ENCODE data around the gene FAM131A. TPM values are rescaled to one million over a fixed set of nuclear protein-coding genes. Genes with fewer than 3 reads are reported as not detected.

Gene FAM131A
- total RNA-seq, 1 donor from 2014 or later, result 13.5 TPM

- DNase-seq (ENCODE audit: low spot score), result no peak
Measured at GRCh38 chr3:184395320-184395660, 57.9 kb downstream of the FAM131A start.

Other genes with a start within 250 kb of the FAM131A start
- gene HTR3E, start 240.5 kb upstream of the FAM131A start, total RNA-seq, result not detected
- 48.6 TPM for gene EIF2B5, start 202.2 kb upstream of the FAM131A start, total RNA-seq
- 61.1 TPM for gene DVL3, start 182.2 kb upstream of the FAM131A start, total RNA-seq
- 243 TPM for gene AP2M1, start 162.7 kb upstream of the FAM131A start, total RNA-seq
- 77.6 TPM for gene ABCF3, start 151.4 kb upstream of the FAM131A start, total RNA-seq
- not detected for gene VWA5B2, start 108.0 kb upstream of the FAM131A start, total RNA-seq
- 46.2 TPM for gene ALG3, start 88.6 kb upstream of the FAM131A start, total RNA-seq
- gene EEF1AKMT4, start 87.9 kb upstream of the FAM131A start, total RNA-seq, result 3.1 TPM
- not detected for gene CAMK2N2, start 76.0 kb upstream of the FAM131A start, total RNA-seq
- gene ECE2, start 61.6 kb upstream of the FAM131A start, total RNA-seq, result 0.81 TPM
- gene PSMD2, start 38.4 kb upstream of the FAM131A start, total RNA-seq, result 136 TPM
- 351 TPM for gene EIF4G1, start 23.0 kb upstream of the FAM131A start, total RNA-seq
- 11.7 TPM for gene CLCN2, start 24.0 kb downstream of the FAM131A start, total RNA-seq
- 79.6 TPM for gene POLR2H, start 24.1 kb downstream of the FAM131A start, total RNA-seq
- 0.89 TPM for gene THPO, start 40.6 kb downstream of the FAM131A start, total RNA-seq
- gene CHRD, start 42.5 kb downstream of the FAM131A start, total RNA-seq, result 16.8 TPM
- gene EPHB3, start 224.2 kb downstream of the FAM131A start, total RNA-seq, result 4.9 TPM

Measured in ureter (tissue), 1 donor.